Fibroblast of skin of scalp (primary cell): ENCODE measurements around the gene MINDY4B.
A peak's percentile ranks its signal among the peaks of the same experiment; 100 is the strongest.

Source experiments
- DNase-seq: peaks from one replicate; pipeline ENCODE4 v3.0.0-alpha.2; 2013

The MINDY4B gene

DNA sequence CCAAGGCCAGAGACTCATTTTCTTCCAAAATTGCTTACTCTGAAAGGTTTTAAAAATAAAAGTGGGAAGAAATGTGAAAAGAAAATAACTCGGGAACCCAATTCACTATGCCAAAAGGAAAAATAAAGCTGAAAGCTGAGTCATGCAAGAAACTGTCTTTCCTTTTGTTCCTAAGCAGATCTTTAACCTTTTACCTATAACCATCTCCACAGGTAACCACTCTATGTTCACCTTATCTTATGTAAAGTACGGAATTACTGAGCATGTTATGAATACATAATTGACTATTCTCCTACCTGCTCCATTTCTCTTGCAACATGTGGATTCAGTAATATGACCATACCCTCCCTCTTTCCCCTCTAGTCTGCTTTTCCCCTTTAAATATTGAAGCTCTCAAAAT, 62.0 kb downstream of the MINDY4B start:
- DNase-seq = no peak

GRCh38 chr3:150840802-150841515, 64.3 kb downstream of the MINDY4B start:
- no peak for DNase-seq

- no peak for DNase-seq
Measured at GRCh38 chr3:150830745-150831144, 74.5 kb downstream of the MINDY4B start.

- DNase-seq = peak; percentile 1
Measured at GRCh38 chr3:150830094-150830681, 75.1 kb downstream of the MINDY4B start.

DNA sequence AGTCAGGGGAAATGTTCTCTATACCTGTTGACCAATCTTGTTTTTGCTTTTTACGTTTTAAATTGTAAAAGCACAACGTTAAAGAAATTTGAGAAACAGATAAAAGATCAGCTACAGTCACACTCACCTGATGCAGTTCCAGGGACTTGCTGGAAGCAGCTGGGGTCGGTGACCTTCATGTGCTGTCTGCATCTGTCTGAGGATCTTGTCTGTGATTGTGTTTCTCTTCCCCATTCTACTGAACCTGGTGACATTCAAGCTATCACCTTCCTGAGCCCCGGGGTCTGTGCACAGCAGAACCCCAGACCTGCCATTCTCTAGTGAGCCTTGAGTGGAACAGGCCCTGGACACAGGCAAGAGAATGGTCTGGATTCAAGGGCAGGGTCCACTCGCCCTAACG, 75.8 kb downstream of the MINDY4B start:
- no peak for DNase-seq

DNA sequence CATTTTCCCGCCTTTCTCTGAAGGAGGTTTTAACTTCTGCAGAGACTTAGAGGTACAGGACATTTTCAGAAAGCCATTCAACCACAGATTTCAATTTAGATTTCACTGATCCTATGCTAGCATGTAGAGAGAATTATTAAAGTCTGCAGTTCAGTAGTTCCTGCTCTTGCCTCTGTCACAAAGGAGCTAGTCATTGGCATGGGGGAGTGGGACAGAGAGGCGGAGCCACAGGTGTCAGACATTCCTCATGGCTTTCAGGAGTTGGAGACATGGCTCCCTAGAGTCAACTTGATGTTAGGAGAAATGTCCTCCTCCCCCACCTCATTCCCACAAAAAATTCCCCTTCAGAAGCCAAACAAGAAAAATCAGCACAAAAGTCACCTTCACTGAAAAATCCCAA, 76.2 kb downstream of the MINDY4B start:
- DNase-seq = no peak

- DNase-seq = no peak
Measured at GRCh38 chr3:150828261-150828660, 77.0 kb downstream of the MINDY4B start.

DNA sequence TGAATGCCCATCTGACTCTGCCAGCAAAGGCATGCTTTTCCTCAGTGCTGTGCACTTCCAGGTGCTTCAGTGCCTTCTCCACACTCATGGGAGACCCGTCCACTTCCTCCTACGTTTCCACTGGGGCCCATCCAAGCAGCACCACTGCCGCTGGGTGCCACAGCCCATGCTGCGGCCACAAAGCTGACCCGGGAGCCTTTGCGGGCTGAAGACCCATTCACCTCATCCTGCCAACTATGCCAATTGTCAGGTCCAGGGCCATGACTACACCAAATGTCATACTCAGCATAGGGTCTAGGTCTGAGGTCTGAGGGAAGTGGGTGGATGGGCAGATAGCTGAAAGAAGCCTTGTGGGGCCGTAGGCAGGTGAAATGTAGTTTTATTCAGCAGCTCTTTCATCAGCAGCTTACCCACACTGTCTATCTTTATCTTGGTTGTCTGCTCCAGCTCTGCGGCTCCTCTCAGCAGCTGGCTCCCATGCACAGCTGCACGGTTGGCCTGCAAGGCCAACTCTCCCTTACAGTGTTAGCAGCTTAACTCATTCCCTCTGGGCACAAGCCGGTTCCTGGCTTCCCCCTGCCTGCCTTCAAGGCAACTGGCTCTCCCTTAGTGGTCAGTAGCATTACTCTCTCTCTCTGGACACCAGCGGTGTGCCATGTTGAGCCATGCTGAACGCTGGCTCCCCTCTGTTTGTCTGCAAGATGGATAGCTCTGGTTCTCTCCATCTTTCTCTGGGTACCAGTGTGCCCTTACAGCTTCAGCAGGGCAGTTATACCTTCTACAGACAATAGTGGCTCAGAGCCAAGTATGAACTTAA, 78.6 kb downstream of the MINDY4B start:
- no peak for DNase-seq

DNA sequence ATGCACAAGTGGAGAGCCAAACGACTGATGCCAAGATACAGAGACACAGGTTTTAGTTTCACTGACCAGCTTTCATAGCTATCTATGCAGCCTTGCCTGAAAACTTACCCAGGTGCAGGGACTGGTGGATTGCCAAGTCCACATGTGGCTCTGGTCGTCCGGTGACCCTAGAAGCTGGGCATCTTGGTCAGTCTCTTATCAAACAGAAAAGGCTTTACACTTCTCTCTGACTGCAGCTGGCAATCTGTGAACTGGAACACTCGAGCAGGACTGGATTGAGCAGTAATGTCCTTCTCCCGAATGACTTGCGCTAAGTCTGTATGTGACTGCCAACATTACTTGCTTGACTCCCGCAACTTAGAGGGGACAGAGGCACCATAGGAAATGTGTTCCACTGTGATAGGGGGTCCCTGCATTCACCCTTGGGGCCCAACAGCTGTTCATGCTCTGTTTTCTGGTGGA, 79.3 kb downstream of the MINDY4B start:
- DNase-seq = no peak

DNA sequence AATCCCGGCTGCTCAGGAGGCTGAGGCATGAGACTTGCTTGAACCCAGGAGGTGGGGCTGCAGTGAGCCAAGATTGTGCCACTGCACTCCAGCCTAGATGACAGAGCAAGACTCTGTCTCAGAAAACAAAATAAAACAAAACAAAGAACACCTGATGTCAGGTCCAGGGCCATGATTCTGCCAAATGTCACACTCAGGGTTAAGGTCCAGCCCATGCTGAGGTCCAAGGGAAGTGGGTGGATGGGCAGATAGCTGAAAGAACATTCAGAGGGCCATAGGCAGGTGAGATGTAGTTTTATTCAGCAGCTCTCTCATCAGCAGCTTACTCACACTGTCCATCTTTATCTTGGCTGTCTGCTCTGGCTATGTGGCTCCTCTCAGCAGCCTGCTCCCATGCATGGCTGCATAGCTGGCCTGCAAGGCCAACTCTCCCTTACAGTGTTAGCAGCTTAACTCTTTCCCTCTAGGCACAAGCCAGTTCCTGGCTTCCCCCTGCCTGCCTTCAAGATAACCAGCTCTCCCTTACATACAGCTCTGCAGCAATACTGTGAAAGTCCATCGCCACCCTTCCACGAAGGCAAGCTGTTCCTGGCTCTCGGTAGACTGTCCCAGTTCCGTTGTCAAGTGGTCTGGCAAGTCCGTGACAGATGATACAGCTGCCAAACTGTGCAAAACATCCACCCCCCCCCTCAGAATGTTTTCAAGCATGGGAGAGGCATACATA, 79.9 kb downstream of the MINDY4B start:
- no peak for DNase-seq

DNA sequence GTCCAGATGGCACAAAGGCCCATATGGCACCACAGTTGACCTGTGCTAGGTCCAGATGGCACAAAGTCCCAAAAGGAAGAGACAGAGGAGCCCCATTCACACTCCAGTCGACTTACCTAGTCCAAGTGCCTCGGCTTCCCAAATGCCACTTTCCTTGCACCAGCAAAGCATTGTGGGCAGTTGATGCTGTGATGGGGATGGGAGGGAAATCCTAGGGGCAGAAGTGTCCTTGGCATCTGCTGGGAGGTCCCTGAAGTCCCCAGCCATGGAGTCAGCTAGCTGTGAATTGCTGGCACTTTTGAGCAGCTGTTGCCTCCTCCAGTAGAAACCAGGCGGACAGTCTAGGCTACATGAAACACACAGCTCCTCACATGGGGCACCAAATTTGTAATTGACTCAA, 82.0 kb downstream of the MINDY4B start:
- no peak for DNase-seq

DNA sequence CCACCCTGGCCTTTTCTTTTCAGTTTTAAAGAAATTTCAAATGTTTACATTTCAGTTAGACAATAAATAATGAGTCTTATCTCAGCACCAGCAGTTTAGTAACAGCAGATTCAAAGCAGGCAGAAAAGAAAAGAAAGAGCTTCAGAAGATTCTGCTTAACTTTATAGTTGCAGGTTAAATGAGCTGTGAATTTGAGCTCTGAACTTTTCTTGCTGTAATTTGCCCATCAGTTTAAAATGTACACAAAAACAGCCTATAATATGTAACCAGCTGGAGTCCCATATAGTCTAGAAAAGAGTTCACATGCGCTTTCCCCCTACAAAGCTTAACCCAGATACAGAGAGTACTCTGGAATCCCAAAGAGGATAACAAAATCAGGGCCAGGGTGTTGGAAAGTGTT, 82.6 kb downstream of the MINDY4B start:
- no peak for DNase-seq
